NCI-H748 treated with DMSO at 0.1 percent for 48 hours (cell line): ENCODE data around the gene RECQL5.

Experiments
- DNase-seq: peaks from one replicate; lab custom pipeline; 2025; lab: John Stamatoyannopoulos, UW

The RECQL5 gene

GRCh38 chr17:75688209-75688825 lies 21.4 kb upstream of the RECQL5 start:
- DNase-seq, result no peak

GRCh38 chr17:75685499-75685898 lies 18.5 kb upstream of the RECQL5 start:
- no peak for DNase-seq

GRCh38 chr17:75684924-75685323 lies 18.0 kb upstream of the RECQL5 start:
- no peak for DNase-seq

- no peak for DNase-seq
Measured at GRCh38 chr17:75684249-75684648, 17.3 kb upstream of the RECQL5 start.

GRCh38 chr17:75683583-75683982 lies 16.6 kb upstream of the RECQL5 start:
- no peak for DNase-seq

DNA sequence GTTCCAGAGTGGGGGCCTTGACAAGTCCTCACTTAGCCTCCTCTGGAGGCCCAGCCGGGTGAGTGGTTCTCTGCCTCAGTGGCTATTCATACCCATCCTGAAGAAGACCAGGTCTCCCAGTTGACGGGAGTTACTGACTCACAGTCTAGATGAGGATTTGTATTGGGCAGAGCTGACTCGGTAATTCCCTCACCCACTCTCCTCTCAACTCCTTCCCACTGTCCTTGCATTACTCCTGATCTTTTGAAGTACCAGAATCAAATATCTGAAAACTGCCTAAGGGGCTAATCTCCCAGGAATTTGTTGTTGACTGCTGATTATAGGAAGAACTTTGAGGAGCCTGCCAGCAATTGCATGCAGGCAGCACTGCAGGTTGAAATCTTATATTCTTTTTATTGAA lies 14.3 kb upstream of the RECQL5 start:
- DNase-seq, result no peak

DNA sequence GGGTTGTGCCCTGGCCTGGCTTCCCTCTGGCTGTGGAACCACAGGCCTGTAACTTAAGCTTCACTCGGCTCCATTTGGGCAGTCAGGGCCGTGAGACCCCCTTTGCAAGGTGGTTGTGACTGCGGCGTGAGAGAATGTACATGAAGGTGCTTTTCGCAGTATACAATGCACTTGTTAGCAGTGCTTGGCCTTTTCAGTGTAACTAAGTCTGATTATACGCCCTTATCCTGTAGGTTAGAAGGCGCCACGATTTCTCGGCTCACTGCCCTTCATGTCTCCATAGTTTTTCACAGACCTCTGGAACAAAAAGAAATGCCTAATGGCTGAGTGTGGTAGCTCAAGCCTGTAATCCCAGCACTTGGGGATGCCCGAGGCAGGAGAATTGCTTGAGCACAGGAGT lies 13.5 kb upstream of the RECQL5 start:
- DNase-seq, result no peak

DNA sequence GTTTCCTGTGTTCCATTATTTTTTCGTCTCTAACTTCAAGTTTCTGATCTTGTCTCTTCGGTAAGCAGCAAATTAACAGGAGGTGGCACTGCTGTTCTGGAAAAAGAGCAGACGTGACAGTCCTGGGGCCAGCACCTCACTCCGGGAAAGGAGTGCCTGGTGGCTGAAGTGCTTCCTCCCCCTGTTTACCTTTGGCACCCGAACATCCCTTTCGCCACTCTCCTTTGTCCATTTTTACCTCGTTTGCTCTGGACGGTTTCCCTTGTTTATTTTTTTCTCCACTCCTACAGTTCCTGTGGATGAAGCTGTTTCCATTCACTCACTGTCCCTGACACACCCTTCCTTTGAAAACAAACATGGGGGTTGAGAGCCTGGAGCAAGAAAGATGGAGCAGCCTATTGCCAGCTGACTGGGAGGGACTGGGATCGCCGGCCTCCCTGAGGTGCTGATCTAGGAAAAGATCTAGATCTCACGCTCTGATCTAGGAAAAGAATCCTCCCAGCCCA lies 12.8 kb upstream of the RECQL5 start:
- DNase-seq, result no peak

DNA sequence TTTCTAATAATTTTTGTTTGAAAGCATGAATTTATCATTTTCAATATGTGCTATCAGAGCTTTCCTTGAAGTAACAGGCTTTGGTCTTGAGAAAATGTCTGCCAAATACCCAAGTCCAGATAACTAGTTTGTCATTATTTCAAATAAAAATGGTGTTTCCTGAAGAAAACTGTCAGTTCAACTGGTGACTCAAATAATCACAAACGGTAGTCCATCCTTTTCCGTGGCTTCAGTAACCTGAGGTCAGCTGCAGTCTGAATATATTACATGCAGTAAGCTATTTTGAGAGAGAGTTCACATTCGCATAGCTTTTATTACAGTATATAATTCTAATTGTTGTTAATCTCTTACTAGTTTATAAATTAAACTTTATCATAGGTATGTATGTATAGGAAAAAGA lies 9.5 kb upstream of the RECQL5 start:
- DNase-seq, result no peak

- no peak for DNase-seq
Measured at GRCh38 chr17:75673487-75673886, 6.5 kb upstream of the RECQL5 start.

GRCh38 chr17:75672011-75672410 lies 5.1 kb upstream of the RECQL5 start:
- DNase-seq, result no peak

DNA sequence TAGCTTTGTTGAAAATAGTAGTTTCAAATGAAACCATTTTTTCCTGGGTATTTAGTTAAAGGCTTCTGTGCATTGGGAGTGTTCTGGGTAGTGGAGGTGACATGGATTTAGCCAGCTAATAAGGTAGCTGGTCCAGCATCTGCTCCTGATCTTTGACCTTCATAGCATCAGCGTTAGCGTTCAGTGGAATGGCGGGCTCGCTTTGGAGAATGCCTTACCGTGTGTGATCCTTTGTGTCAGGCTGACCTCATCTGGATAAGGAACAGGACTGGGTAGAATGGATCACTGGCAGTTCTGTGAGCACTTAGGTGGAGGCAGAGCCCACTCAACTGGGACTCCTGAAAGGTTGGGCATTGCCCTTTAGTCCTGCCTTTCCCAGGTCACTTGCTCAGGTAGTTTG lies 3.9 kb upstream of the RECQL5 start:
- no peak for DNase-seq

- DNase-seq, result no peak
Measured at GRCh38 chr17:75668489-75668888, 1.5 kb upstream of the RECQL5 start.

GRCh38 chr17:75667825-75668224 lies 871 bp upstream of the RECQL5 start:
- DNase-seq, result no peak

DNA sequence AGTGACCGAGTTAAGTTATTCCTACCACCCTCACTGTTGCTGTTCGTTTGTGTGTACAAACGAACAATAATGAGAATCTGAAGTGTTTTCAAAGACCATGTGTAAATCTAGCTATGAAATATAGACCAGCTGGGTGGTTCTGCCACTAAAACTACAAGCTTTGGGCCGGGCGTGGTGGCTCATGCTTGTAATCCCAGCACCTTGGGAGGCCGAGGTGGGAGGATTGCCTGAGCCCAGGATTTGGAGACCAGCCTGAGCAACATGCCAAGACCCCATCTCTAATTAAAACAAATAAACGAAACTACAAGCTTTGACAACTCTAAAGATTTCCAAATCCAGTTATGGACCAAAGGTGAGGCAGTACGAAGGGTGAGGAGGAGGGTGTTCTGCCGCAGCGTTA lies 973 bp downstream of the RECQL5 start:
- no peak for DNase-seq

GRCh38 chr17:75664099-75664549 lies 2.8 kb downstream of the RECQL5 start:
- DNase-seq, result no peak

- DNase-seq, result no peak
Measured at GRCh38 chr17:75662511-75662910, 4.4 kb downstream of the RECQL5 start.

DNA sequence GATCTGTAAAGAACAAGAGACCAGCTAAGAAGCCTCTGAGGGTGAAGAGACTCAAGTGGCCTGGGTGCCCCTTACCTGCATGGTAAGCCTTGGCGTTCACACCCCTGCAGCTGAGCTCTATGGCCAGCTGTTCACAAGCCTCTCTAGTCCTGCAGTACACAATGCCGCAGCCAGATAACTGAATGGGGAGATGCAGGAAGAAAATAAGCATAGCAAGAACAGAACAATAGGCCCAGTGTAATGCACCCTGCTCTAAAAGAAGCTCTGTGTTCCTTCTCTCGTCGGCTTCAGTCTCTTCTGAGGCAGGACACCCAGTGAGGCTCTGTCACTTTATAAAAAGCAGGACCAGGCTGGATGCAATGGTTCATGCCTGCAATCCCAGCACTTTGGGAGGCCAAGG lies 5.4 kb downstream of the RECQL5 start:
- DNase-seq, result no peak

DNA sequence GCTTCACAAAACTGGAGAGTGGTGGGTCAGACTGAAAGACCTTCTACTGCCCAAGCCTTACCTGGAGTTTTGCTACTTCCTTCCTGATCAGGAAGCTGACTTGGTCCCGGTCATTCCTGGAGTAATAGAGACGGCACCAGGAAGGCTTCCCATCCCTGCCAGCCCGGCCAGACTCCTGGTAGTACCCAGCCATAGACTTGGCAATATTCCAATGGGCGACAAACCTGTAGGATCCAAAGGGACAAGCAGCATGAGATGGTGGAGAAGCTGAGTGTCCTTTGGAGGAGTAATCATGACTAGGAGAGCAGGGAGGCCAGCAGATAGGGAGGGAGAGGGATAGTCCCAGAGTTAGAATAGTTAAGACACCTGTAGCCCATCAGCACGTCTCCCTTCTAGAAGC lies 8.7 kb downstream of the RECQL5 start:
- no peak for DNase-seq

DNA sequence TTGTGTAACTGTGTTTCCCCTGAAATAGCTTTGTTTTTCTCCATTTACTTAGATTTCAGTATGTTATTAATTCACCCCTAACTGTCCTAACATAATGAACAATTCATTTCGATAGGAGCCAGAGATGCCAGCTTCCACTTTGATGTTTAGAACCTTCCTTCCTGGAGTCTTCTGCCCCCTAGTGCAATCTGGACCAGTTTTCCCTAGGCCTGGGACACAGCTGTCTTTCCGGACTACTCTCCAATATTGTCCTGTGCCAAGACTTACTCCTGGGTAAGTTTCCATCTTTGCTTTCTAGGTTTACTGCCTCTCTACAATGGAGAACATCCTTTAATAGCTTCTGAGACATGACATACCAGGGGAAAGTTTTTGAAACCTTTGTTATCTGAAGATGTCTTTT lies 12.8 kb downstream of the RECQL5 start:
- DNase-seq, result no peak

- DNase-seq, result no peak
Measured at GRCh38 chr17:75652934-75653549, 13.9 kb downstream of the RECQL5 start.

- DNase-seq, result no peak
Measured at GRCh38 chr17:75652341-75652740, 14.6 kb downstream of the RECQL5 start.

DNA sequence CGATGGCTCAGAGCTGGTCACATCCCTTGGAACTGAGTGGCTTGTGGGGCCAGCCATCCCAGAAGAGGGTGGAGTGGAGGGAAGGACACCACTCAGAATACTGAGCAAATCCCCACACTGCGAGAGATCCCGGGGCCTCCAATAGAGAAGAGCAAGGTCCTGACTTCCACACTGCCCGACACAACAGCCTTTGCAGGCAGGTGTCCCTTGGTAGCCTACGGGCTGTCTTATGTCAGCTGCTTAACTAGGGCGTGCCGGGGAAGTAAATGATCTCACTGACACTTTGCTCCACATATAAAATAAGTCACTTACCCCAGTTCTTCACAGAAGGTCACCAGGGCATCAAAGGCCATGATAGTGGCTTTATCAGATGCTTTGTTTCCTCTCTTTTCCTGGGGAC lies 16.1 kb downstream of the RECQL5 start:
- no peak for DNase-seq

GRCh38 chr17:75649687-75650086 lies 17.3 kb downstream of the RECQL5 start:
- DNase-seq, result no peak
